Stimulated activated CD8-positive, alpha-beta memory T cell treated with anti-CD3 and anti-CD28 coated beads, Interleukin-12 subunit alpha, Interleukin-12 subunit beta, amount 100 ng/mL, for 1 hour (primary cell): ENCODE results near the gene PRKCB.

ENCODE experiments used
- DNase-seq: peaks from one replicate; pipeline ENCODE4 v3.0.0-alpha.2; 2020; ENCODE audit warnings: low read depth

PRKCB gene

GRCh38 chr16:24049113-24049512 lies 213.3 kb downstream of the PRKCB start:
- no peak for DNase-seq

GRCh38 chr16:24051125-24051524 lies 215.3 kb downstream of the PRKCB start:
- DNase-seq: no peak

GRCh38 chr16:24052329-24053098 lies 216.7 kb downstream of the PRKCB start:
- DNase-seq: no peak

GRCh38 chr16:24053099-24053946 lies 217.5 kb downstream of the PRKCB start:
- DNase-seq: no peak

- no peak for DNase-seq
Measured at GRCh38 chr16:24054741-24055491, 219.1 kb downstream of the PRKCB start.

GRCh38 chr16:24062270-24062817 lies 226.6 kb downstream of the PRKCB start:
- no peak for DNase-seq

GRCh38 chr16:24069036-24069590 lies 233.3 kb downstream of the PRKCB start:
- DNase-seq: no peak

GRCh38 chr16:24070851-24071250 lies 235.1 kb downstream of the PRKCB start:
- DNase-seq: no peak

- DNase-seq: no peak
Measured at GRCh38 chr16:24071666-24072360, 236.0 kb downstream of the PRKCB start.

- no peak for DNase-seq
Measured at GRCh38 chr16:24073321-24073720, 237.5 kb downstream of the PRKCB start.

GRCh38 chr16:24074574-24074973 lies 238.8 kb downstream of the PRKCB start:
- DNase-seq: no peak

GRCh38 chr16:24075302-24075701 lies 239.5 kb downstream of the PRKCB start:
- DNase-seq: no peak

- no peak for DNase-seq
Measured at GRCh38 chr16:24075931-24076716, 240.3 kb downstream of the PRKCB start.

- DNase-seq: no peak
Measured at GRCh38 chr16:24077292-24077691, 241.5 kb downstream of the PRKCB start.

- no peak for DNase-seq
Measured at GRCh38 chr16:24077966-24078365, 242.2 kb downstream of the PRKCB start.

- DNase-seq: no peak
Measured at GRCh38 chr16:24085666-24086065, 249.9 kb downstream of the PRKCB start.

GRCh38 chr16:24087891-24088410 lies 252.2 kb downstream of the PRKCB start:
- no peak for DNase-seq

GRCh38 chr16:24088767-24089166 lies 253.0 kb downstream of the PRKCB start:
- no peak for DNase-seq

- DNase-seq: no peak
Measured at GRCh38 chr16:24091125-24091524, 255.3 kb downstream of the PRKCB start.

- DNase-seq: no peak
Measured at GRCh38 chr16:24093049-24093448, 257.3 kb downstream of the PRKCB start.
